GM18517 (cell line): ENCODE results near the gene SLAMF9.

Experiments
- ATAC-seq: cut with Tn5 transposase; IDR thresholded peaks from one replicate; pipeline ENCODE4 v1.9.1; 2021; ENCODE audit warnings: mild to moderate bottlenecking, moderate library complexity; ENCODE audit not compliant: unreplicated experiment

Gene SLAMF9

DNA sequence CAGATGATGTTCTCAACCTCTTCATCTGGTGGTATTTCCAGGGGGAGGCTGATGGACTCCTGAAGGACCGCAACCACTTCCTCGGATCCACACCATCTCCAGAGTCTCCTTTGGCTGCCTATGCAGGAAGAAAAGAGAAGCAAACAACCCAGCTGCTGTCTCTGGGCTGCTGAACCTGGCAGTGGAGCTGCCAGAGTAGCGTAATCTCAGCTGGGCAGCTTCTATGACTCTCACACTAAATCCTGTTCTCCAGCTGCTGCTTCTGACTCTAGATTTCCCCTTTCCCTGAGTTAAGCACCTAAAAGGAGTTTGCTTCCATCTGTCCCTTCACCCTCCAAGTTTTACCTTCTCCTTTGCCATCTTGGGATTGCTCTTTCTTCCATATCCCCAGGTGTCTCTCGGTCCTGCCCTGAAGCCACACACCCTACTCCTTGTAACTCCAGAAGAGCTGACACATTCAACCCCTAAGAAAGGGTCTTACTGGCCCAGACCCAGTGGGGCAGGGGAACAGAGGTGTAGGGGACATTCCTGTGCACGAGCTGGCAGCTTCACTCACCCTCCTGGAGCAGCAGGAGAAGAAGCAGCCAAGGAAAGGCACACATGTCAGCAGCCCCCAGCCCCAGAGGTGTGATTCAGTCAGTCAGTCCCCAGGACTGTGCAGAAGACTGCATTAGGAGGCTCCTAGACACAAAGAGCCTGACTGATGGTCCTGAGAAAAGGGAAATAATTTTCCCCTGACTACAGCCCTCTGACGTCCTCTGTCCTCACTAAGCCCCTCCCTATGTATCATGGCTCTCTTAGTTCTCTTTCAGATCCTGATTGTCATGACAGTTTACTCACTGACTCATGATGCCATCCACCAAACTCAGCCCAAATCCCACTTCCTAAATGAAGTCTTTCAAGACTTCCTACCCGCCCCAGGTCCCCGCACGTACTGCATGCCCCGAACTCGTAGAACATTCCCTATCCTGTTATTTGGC, at the start of gene SLAMF9:
SLAMF9 (minus strand) TSS at position 702 of the 980 bp plus-strand sequence; CDS start at position 602, 100 bp downstream.
- no peak for ATAC-seq

DNA sequence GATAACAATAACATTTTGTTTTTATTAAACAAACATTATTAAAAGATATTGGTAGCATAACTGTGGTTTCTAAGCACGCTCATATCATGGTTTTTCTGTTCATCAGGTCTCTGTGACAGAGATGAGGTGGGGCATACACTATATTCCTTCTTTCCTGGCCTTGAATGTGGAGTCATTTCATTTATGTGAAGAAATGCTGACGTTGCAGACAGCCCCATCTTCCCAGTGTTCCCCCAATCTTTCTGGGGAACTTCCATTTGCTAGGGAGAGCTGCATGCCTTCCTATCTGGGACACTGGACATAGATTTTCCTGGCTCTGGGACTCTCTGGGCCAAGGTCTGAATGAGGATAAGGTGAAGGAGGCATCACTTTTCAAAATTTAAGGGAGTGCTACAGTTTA, 47.4 kb upstream of the SLAMF9 start:
- ATAC-seq = no peak

DNA sequence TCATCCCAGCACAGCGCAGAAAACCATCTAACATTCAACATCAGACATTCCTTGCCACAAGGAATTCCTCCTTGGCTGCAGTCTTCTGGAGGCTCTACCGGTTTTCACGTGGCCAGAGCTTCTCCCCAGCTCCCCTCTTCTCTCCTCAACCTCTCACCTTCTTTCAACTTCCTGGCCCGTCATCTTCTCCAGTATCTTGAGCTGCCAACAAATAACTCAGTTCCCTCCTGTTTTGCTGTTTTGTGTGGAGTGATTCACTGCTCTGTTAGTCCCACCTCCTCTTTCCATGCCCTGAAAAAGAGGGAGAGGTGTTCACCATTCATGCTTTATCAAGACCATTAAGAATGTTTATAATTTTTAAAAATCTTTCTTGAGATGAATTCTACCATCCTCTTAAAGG, 45.2 kb upstream of the SLAMF9 start:
- no peak for ATAC-seq

DNA sequence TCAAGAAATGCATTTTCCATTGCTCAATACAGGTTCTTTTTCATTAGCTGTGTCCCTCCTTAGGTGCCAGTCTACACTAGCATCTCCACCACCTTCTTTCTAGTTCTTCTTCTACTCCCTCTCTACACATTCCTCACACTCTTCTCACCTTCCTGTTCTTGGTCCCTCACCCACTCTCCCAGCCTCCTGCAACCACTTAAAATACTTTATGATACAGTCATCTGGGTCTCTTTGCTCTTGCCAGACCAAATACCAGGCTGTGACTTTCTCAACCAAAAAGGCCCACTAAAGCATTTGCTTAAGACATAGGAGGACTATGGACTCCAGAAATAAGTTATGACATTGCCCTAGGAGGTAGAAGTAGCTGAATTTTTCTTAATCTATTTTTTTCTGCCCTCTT, 42.6 kb upstream of the SLAMF9 start:
- ATAC-seq = no peak

DNA sequence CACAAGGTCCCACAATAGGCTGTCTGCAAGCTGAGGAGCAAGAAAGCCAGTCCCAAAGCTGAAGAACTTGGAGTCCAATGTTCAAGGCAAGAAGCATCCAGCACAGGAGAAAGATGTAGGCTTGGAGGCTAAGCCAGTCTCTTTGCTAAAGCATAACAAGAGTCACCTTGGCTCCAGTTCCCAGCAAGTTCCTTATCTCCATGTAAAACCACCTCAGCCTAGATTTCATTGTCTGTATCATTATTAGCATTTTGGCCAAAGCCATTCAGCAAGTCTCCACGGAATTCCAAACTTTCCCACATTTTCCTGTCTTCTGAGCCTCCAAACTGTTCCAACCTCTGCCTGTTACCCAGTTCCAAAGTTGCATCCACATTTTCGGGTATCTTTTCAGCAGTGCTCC, 40.9 kb upstream of the SLAMF9 start:
- ATAC-seq = no peak

DNA sequence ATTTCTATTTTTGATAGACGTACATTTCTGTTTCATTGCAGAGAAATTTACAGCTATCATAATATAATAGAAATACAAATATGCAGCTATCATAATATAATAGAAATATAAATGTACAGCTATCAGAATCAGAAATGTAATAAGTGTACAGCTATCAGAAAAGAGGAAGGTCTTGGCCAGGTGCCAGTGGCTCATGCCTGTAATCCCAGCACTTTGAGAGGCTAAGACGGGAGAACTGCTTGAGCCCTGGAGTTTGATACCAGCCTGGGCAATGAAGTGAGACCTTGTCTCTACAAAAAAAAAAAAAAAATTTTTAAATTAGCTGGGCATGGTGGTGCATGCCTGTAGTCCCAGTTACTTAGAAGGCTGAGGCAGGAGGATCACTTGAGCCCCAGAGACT, 39.9 kb upstream of the SLAMF9 start:
- ATAC-seq = no peak

DNA sequence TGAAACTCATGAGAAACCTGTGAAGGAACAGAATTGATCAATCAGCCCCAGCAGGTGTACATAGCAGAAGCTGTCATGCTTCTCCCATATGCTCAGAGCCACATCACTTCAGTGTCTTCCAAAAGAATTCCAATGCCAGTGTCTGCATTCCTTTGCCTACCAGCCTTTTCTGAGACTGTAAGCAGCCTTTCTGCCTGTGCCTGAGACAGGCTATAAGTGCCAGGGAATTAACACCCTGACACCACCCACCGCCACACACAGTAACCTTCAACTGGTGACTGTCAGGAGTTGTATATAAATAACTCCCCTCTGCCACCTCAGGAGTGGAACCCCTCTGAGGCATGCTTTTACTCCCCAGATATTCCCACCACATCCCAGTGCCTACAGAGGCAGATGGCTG, 38.1 kb upstream of the SLAMF9 start:
- no peak for ATAC-seq

DNA sequence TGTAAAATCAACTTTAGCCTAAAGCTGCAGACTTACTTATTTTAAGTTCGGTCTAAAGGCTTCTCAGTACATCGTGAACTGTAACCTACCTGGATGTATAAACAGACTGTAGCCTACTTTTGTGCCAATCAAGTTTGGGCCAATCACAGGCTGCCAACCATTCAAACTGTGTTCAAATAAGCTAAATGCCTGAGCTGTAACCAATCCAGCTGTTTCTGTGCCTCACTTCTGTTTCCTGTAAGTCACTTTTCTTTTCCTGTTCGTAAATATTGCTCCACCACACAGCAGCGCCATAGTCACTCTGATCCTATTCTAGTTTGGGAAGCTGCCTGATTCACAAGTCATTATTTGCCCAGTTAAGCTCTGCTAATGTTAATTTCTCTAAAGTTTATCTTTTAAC, 37.5 kb upstream of the SLAMF9 start:
- ATAC-seq = no peak

DNA sequence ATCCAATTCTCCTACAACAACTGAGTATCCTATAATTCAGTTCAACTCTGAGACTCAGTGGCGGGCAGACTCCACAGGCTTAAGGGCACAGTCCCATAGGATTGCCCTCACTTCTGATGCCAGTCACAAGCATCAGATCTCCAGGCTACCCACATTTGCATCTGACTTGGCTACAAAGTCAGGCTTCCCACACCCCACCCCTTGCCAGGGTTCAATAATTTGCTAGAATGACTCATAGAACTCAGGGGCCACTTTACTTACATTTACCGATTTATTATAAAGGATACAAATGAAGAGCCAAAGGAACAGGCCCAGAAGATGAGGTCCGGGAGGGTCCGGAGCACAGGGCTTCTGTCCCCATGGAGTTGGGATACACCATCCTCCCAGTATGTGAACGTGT, 36.0 kb upstream of the SLAMF9 start:
- ATAC-seq = no peak

DNA sequence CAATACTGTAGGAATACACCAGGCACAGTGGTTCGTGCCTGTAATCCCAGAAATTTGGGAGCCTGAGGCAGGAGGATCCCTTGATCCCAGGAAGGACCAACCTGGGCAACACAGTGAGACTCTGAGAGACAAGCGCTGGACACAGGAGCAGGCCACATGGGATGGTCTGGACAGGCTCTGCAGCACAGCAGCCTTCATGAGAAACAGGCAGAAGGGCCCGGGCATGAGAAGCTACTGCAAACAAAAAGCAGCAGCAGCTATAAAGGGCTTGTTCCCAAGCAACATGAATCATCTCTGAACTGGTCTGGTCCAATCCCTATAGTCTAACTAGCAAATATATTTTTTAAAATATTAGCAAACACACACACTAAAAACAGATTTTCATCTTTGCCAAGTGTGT, 35.5 kb upstream of the SLAMF9 start:
- ATAC-seq = no peak

DNA sequence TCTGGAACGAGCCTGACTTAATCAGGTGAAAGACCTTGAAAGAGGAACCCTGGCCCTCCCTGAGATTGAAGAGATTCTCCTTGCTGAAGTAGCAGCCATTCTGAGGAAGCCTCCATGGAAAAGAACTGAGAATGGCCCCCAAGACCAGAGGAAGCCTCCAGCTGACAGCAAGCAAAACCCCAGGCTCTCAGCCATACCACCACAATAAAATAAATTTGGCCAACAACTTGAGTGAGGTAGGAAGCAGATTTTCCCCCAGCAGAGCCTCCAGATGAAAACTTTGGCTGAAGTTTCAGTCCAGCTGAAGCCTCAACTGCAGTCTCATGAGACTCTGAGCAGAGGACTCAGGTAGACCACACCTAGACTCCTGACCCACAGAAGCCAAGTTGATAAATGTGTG, 34.0 kb upstream of the SLAMF9 start:
- ATAC-seq = no peak

DNA sequence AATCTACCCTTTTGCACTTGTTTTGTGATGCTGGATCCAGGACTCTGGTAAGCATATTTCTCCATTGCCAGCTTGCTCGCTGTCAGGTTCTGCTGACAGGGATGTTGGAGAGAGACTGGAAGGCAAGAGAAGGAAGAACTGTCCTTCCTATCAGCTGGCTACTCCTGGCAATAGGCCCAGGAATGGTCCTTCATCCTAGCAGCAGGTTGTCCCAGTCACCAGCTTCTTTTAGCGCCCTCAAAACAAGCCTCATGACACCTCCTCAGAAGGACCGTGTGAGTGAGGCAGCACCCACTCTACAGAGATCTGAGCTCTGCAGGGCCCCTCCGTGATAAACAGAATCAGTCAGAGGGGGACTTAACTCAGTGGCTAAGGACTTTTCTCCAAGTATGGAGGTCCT, 33.1 kb upstream of the SLAMF9 start:
- no peak for ATAC-seq

DNA sequence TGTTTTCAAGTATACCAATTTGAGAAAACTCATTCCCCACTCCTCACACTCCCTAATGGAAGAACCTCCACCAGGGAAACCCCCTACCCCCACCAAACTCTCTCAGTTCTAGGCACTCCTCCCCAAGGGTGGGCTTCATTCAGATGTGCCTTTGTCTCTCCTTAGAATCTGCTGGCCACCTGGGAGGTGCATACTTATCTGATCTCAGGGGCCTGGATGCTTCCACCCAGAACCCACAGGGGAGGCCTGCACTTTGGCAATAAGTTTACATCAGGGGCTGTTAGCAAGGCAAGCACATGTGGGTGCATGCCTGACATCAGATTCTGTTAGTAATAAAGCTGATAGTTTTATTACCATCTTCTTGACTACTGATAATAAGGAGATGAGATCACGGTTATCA, 32.5 kb upstream of the SLAMF9 start:
- ATAC-seq = no peak

DNA sequence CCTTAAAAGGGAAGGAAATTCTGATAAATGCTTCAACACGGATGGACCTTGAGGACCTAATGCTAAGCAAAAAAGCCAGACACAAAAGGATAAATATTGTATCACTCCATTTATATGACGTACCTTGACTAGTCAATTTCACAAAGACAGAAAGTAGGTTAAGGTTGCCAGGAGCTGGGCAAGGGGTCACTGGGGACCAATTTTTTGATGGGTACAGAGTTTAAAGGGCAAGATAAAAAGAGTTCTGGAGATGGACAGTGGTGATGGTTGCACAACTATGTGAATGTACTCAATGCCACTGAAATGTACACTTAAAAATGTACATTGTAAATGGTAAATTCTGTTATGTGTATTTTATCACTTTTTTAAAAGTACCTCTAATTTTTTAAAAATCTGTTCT, 32.1 kb upstream of the SLAMF9 start:
- no peak for ATAC-seq

DNA sequence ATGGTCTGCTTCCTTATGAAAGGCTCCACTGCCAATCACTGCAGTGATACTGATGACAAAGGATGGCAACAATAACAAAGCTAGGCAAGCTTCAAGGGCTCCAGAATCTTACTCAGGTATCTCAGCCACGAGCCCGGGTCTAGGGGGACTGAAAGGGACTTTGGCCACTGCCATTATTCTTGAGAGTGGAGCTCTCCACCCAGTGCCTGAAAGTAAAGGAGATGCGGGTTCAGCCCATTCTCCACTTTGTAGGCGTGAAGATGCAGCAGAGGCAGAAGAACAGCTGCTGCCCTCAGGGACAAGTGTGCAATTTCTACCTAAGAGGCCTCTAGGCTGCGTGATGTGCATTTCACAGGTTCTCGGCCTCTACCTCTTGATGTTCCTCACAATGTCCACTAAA, 31.4 kb upstream of the SLAMF9 start:
- no peak for ATAC-seq

DNA sequence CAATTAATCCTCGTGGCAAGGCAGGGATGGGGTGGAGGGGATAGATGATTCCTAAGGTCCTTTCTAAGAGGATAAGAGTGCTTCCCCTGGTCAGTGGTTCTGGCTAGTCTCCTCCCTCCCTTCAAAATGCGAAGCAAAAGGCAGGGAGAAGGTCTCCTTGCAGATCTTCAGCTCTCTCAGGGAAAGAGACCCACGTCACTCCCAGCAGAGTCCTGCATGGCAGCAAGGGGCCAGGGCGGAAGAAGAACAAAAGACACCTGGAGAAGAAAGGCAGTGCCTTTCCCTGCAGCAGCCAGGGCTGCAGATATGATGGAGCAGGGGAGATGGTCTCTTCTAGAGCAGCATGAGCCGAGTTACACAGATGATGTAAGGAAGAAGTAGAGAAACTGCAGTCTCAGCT, 29.6 kb upstream of the SLAMF9 start:
- no peak for ATAC-seq

DNA sequence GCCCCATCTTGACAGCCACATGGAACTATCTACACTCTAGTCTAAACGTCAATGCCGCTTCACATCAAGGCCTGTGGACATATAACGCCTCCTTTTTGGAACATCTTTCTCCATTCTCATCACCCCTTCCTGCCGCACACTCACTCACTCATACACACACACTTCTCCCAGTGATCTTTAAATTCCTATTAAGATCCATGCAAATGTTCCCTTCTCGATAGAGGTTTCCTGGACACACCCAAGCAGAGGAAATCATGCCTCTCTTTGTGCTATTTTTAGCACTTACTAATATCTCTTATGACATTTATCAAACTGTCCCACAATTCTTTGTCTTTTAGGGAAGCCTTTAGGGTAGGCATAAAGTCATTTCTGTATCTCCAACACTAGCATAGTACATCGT, 28.2 kb upstream of the SLAMF9 start:
- no peak for ATAC-seq

DNA sequence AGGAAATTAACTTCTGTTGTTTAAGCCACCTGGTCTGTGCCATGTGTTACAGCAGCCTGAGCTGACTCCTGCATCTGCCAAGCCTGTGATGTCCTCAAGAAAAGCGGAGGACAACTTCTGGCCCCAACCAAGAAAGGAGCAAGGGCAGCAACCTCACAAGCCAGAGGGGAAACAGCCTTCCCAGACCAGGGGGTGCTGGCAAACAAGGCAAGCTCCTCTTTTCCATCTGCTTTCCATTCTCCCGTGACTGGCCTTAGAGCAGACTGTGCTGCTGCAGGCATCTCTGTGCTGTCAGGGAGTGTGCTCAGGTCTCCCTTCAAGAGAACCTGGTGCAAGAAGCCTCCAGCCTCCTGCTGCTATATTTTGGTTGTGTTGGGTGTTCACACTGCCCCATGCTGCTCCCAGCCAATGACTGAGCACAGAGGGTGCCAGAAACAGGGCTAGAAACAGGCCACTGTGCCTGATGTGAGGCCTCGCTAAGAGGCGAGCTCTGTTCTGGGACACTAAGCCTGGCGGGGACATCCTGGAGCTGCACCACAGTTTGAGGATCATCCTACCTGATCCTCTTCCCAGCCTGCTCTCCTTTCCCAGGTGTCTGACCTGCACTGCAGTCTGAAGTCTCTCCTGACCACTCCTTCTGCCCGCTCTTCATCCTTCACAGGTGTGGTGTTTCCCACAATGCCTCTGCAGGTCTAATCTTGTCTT, 27.5 kb upstream of the SLAMF9 start:
- no peak for ATAC-seq

DNA sequence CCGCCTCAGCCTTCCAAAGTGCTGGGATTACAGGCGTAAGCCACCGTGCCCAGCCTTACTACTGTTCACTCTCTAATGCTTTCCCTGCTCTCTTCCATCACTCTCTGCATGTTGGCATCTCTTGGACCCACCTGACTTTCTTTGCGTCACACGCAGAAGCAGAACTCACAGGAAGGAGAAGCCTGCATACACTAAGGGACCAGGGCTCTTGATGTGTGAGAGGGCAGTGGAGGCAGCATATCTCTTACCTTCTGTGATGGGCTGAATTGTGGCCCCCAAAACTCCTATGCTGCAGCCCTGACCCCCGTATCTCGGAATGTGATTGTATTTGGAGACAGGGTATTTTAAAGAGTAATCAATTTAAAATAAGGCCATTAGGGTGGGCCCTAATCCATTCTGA, 26.7 kb upstream of the SLAMF9 start:
- no peak for ATAC-seq

DNA sequence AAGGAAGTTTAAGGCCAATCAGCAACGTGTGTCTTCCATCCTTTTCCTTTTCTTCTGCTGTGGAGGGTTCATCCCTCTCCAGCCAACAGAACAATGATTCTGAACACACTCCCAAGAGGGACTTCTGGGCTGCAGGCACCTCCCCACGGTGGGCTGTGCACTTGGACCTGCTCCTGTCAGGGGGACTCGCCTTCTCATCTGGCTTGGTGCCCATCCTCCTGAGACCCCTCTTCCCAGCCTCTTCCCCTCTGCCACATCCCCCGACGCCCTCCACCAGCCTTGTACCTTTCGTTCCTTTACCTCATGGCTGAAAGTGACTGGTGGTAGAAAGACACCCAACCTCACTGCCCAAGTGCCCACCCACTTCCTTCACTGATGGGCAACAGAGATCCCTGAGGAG, 26.0 kb upstream of the SLAMF9 start:
- ATAC-seq = no peak

DNA sequence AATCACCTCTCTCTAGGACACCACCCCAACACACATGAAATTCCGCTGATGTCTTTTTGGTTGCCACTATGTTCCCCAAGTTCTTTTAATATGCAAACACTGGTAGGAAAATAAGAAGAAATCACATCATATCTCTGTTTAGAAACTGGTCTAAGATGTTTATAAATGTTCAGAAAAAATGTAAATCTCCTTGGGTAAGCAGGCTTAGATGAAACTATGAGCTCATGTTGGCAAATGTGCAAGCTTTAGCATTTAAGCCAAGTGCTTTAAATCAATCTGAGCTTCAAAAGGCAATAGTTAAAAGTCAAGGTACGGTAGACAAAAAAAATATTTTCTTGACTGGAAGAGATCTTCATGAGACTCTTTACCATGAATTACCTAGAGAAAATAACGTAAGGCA, 25.2 kb upstream of the SLAMF9 start:
- ATAC-seq = no peak

DNA sequence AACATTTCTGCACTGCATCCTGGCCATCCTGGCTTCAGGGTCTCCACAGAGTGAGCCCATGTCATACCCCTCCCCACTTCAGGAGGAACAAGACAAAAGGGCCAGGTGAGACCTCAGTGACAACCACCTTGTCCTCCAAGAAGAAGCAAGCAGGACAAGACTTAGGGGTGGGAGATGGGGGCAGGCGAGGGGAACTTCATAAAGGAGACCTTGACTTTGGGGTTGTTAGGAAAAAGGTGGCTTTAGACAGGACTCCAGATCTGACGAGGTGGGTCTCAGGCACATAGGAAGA, 24.0 kb upstream of the SLAMF9 start:
- ATAC-seq = no peak
